ENCODE measurements around the gene GALNT16.
A peak's percentile ranks its signal among the peaks of the same experiment; 100 is the strongest.

Gene GALNT16

DNA sequence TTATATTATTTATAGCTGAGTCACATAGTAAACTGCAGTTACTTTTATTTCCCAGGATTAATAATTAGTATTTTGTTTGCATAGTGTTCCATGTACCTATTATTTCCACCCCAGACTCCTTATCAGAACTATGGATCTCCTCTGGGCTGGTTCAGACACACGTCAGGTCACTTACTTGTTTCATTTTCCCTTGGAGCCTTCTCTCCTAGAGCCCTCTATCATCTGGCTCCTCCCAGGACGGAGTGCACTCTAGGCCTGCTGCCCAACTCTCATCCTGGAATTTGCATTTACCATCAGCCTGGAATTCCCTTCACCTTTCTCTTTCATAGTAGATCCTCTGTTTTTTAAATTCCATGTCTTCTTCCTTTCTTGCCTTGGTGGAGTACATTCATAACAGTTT lies 28.5 kb upstream of the GALNT16 start:
- peak; percentile 65; the same call in 2 of the 3 replicates for ATAC-seq
- TF ChIP-seq PPARA (CRISPR knock-in tag; IDR thresholded peaks at IDR 0.05; ENCODE audit: borderline replicate concordance) (no peak), ZNF70 (CRISPR knock-in tag; IDR thresholded peaks at IDR 0.05) (no peak), ZFP3 (CRISPR knock-in tag; IDR thresholded peaks at IDR 0.05) (no peak), ISL1 (CRISPR knock-in tag; IDR thresholded peaks at IDR 0.05) (0 out of 2 replicates have a peak, but pooled peaks have one; percentile 31), ESRRG (CRISPR knock-in tag; IDR thresholded peaks at IDR 0.05) (no peak)

DNA sequence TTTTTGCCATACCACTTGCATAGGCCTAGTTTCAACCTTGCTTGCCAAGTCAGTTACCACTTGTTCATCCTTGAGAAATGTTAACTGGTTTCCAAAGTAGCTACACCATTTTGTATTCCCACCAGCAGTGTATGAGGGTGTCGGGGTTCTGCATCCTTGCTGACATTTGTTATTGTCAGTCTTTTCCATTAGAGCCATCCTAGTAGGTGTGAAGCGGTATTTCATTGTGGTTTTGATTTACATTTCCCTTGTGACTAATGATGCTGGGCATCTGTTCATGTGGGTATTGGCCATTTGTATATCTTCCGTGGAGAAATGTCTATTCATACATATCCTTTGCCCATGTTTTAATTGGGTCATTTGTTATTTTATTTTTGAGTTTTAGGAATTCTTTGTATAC lies 27.6 kb upstream of the GALNT16 start:
- TF ChIP-seq, protein P1, sequence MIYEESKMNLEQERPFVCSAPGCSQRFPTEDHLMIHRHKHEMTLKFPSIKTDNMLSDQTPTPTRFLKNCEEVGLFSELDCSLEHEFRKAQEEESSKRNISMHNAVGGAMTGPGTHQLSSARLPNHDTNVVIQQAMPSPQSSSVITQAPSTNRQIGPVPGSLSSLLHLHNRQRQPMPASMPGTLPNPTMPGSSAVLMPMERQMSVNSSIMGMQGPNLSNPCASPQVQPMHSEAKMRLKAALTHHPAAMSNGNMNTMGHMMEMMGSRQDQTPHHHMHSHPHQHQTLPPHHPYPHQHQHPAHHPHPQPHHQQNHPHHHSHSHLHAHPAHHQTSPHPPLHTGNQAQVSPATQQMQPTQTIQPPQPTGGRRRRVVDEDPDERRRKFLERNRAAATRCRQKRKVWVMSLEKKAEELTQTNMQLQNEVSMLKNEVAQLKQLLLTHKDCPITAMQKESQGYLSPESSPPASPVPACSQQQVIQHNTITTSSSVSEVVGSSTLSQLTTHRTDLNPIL (CRISPR knock-in tag; IDR thresholded peaks at IDR 0.05; ENCODE audit: low read depth), result no peak
- ATAC-seq, result no peak

DNA sequence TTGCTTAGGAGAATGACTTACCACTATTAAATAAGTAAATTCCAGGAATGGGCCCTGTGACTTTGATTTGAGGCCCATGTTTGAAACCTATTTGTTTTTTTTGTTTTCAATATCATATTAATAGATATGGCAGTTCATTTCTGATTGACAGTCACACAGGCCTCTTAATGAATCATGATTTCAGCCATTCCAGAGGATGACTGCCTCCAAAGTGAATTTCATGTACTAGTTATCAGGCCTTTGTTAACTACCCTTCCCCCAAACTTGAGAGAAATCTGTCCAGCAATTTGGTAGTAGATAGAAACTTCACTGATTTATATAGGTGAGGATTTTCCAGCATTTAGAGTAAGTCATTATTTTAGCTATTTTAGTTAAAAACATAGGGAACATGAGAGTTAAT lies 25.9 kb upstream of the GALNT16 start:
- TF ChIP-seq ESRRG (CRISPR knock-in tag; IDR thresholded peaks at IDR 0.05) (no peak), ZFP3 (CRISPR knock-in tag; IDR thresholded peaks at IDR 0.05) (no peak), GLIS3 (CRISPR knock-in tag; IDR thresholded peaks at IDR 0.05) (no peak), TOX (CRISPR knock-in tag; IDR thresholded peaks at IDR 0.05; ENCODE audit: borderline replicate concordance) (no peak), ZNF565 (CRISPR knock-in tag; conservative IDR thresholded peaks at IDR 0.05; ENCODE audit: low read depth) (no peak), ISL1 (CRISPR knock-in tag; IDR thresholded peaks at IDR 0.05) (no peak), PPARA (CRISPR knock-in tag; IDR thresholded peaks at IDR 0.05; ENCODE audit: borderline replicate concordance) (no peak), OSR1 (CRISPR knock-in tag; IDR thresholded peaks at IDR 0.05) (no peak), ZFP30 (CRISPR knock-in tag; IDR thresholded peaks at IDR 0.05) (no peak), RARB (CRISPR knock-in tag; IDR thresholded peaks at IDR 0.05) (no peak), CSDC2 (CRISPR knock-in tag; IDR thresholded peaks at IDR 0.05) (no peak), TCF4 (CRISPR knock-in tag; IDR thresholded peaks at IDR 0.05; ENCODE audit: borderline replicate concordance) (no peak)
- TF ChIP-seq, protein P2, sequence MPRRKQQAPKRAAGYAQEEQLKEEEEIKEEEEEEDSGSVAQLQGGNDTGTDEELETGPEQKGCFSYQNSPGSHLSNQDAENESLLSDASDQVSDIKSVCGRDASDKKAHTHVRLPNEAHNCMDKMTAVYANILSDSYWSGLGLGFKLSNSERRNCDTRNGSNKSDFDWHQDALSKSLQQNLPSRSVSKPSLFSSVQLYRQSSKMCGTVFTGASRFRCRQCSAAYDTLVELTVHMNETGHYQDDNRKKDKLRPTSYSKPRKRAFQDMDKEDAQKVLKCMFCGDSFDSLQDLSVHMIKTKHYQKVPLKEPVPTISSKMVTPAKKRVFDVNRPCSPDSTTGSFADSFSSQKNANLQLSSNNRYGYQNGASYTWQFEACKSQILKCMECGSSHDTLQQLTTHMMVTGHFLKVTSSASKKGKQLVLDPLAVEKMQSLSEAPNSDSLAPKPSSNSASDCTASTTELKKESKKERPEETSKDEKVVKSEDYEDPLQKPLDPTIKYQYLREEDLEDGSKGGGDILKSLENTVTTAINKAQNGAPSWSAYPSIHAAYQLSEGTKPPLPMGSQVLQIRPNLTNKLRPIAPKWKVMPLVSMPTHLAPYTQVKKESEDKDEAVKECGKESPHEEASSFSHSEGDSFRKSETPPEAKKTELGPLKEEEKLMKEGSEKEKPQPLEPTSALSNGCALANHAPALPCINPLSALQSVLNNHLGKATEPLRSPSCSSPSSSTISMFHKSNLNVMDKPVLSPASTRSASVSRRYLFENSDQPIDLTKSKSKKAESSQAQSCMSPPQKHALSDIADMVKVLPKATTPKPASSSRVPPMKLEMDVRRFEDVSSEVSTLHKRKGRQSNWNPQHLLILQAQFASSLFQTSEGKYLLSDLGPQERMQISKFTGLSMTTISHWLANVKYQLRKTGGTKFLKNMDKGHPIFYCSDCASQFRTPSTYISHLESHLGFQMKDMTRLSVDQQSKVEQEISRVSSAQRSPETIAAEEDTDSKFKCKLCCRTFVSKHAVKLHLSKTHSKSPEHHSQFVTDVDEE (CRISPR knock-in tag; IDR thresholded peaks at IDR 0.05), result no peak
- TF ChIP-seq, protein P1 (CRISPR knock-in tag; IDR thresholded peaks at IDR 0.05; ENCODE audit: low read depth), result no peak
- TF ChIP-seq, protein P3, sequence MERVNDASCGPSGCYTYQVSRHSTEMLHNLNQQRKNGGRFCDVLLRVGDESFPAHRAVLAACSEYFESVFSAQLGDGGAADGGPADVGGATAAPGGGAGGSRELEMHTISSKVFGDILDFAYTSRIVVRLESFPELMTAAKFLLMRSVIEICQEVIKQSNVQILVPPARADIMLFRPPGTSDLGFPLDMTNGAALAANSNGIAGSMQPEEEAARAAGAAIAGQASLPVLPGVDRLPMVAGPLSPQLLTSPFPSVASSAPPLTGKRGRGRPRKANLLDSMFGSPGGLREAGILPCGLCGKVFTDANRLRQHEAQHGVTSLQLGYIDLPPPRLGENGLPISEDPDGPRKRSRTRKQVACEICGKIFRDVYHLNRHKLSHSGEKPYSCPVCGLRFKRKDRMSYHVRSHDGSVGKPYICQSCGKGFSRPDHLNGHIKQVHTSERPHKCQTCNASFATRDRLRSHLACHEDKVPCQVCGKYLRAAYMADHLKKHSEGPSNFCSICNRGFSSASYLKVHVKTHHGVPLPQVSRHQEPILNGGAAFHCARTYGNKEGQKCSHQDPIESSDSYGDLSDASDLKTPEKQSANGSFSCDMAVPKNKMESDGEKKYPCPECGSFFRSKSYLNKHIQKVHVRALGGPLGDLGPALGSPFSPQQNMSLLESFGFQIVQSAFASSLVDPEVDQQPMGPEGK (CRISPR knock-in tag; IDR thresholded peaks at IDR 0.05; ENCODE audit: borderline replicate concordance), result no peak
- TF ChIP-seq, protein P4, sequence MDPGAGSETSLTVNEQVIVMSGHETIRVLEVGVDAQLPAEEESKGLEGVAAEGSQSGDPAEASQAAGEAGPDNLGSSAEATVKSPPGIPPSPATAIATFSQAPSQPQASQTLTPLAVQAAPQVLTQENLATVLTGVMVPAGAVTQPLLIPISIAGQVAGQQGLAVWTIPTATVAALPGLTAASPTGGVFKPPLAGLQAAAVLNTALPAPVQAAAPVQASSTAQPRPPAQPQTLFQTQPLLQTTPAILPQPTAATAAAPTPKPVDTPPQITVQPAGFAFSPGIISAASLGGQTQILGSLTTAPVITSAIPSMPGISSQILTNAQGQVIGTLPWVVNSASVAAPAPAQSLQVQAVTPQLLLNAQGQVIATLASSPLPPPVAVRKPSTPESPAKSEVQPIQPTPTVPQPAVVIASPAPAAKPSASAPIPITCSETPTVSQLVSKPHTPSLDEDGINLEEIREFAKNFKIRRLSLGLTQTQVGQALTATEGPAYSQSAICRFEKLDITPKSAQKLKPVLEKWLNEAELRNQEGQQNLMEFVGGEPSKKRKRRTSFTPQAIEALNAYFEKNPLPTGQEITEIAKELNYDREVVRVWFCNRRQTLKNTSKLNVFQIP (CRISPR knock-in tag; IDR thresholded peaks at IDR 0.05; ENCODE audit: borderline replicate concordance, low read depth), result no peak
- ATAC-seq, result no peak

DNA sequence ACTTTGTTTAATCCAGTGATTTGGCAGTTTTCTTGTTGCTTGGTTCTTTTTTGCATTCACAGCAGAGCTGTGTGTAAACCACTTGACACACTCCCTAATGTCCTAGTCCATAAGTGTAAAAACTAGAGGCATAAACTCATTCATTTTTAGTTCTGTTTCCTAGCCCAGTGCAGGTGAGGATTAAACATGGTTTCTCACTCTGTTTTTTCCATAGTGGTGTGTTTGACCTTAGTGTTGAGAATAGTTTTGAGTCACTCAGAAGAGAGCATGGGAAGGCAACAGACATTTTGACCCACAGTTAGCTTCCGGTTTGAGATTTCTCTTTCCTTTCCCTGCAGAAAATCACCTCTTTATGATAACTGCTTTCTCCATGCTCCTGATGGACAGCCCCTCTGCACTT lies 24.2 kb upstream of the GALNT16 start:
- ATAC-seq, result no peak
- no peak for TF ChIP-seq ZFP30 (CRISPR knock-in tag; IDR thresholded peaks at IDR 0.05)
- no peak for TF ChIP-seq TCF4 (CRISPR knock-in tag; IDR thresholded peaks at IDR 0.05; ENCODE audit: borderline replicate concordance)

DNA sequence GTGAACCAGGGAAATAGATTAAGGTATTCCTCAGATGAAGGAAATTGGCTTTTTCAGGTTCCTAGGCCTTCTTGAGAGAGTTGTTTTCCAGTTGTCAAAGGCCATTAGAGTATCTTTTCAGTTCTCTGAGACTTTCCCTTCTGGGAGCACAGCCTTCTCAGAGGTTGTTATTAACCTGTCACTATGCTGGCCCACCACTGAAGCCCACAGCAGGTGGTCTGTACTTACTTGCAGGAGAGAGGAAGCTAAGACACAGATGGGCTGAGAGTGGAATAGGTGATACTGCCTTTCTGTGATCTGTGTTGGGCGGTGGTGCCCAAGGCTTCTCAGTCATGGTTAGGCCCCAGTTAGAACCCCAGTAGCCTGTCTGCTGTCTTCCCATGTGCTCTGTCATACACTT lies 22.8 kb upstream of the GALNT16 start:
- no peak for ATAC-seq
- TF ChIP-seq, protein P4 (CRISPR knock-in tag; IDR thresholded peaks at IDR 0.05; ENCODE audit: borderline replicate concordance, low read depth), result no peak
- TF ChIP-seq ESRRG (CRISPR knock-in tag; IDR thresholded peaks at IDR 0.05) (no peak), RARB (CRISPR knock-in tag; IDR thresholded peaks at IDR 0.05) (no peak), ZFP30 (CRISPR knock-in tag; IDR thresholded peaks at IDR 0.05) (no peak), ZNF565 (CRISPR knock-in tag; conservative IDR thresholded peaks at IDR 0.05; ENCODE audit: low read depth) (no peak)
- TF ChIP-seq, protein P2 (CRISPR knock-in tag; IDR thresholded peaks at IDR 0.05), result no peak
- TF ChIP-seq, protein P3 (CRISPR knock-in tag; IDR thresholded peaks at IDR 0.05; ENCODE audit: borderline replicate concordance), result no peak

Measured in SK-N-SH treated with all-trans-retinoic acid at 6 μM for 48 hours (cell line).